ENCODE results near the gene VWA5B1. TPM values are rescaled to one million over a fixed set of nuclear protein-coding genes. Genes with fewer than 3 reads are reported as not detected.

VWA5B1 gene
- total and polyA plus RNA-seq, 2 of the 8 experiments (the other 6 are each of a cell fraction or from before 2014, with no cell fraction given) = 0.54 to 2.3 TPM

- TF ChIP-seq CHD7 (IDR thresholded peaks at IDR 0.05; ENCODE audit: insufficient replicate concordance, low read length) (no peak), FOSL1 (IDR thresholded peaks at IDR 0.05; ENCODE audit: insufficient read depth, low read depth, low read length) (no peak), ATF2 (IDR thresholded peaks at IDR 0.05; ENCODE audit: low read length) (no peak)
Measured at GRCh38 chr1:20276485-20277159, 14.1 kb upstream of the VWA5B1 start (continued).

Measured in H1 (cell line).